Breast epithelium (tissue), 3 donors: Measurements from ENCODE around the gene HOXC10.

Source experiments
- POLR2AphosphoS5 ChIP-seq, 3 donors: sonication (generic); formaldehyde crosslinking; IDR thresholded peaks; one replicate each; pipeline ENCODE4 v1.6.1; 2017; ENCODE audit warnings: antibody characterized with exemption in 3 of 3
- TF ChIP-seq, protein P1 (sequence below), 3 donors: fragments of 450-650 bp; IDR thresholded peaks; one replicate each; pipeline ENCODE4 v1.5.1; 2016 to 2017; ENCODE audit warnings: antibody characterized with exemption in 3 of 3, mild to moderate bottlenecking in 3 of 3, moderate library complexity in 3 of 3

DNA sequence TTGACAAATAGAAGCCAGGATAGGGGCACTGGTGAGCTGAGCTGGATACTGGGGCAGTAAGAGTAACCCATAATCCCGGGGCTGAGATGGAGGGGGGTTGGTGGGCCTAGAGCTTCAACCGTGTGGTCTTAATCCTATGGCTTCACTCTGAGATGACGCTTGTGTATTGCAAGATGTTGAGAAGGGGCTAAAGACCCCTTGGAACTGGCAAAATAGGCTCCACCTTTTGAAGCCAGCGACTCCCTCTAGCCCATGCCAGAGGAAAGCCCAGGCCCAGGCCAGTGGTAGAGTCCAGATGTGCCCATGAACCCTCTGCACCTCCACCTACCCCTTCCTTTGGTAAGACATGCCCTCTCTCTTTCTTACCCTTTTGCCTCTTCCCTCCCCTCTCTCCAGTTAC lies 25.6 kb upstream of the HOXC10 start:
- TF ChIP-seq, protein P1, sequence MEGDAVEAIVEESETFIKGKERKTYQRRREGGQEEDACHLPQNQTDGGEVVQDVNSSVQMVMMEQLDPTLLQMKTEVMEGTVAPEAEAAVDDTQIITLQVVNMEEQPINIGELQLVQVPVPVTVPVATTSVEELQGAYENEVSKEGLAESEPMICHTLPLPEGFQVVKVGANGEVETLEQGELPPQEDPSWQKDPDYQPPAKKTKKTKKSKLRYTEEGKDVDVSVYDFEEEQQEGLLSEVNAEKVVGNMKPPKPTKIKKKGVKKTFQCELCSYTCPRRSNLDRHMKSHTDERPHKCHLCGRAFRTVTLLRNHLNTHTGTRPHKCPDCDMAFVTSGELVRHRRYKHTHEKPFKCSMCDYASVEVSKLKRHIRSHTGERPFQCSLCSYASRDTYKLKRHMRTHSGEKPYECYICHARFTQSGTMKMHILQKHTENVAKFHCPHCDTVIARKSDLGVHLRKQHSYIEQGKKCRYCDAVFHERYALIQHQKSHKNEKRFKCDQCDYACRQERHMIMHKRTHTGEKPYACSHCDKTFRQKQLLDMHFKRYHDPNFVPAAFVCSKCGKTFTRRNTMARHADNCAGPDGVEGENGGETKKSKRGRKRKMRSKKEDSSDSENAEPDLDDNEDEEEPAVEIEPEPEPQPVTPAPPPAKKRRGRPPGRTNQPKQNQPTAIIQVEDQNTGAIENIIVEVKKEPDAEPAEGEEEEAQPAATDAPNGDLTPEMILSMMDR (IDR thresholded peaks at IDR 0.05) = no peak
- TF ChIP-seq POLR2AphosphoS5 (IDR thresholded peaks at IDR 0.05) = no peak
